BLaER1 (cell line): Measurements from ENCODE around the gene HELZ2.

ENCODE experiments used
- H3K27ac ChIP-seq: shearing (Covaris generic); formaldehyde crosslinking; 2 replicates; pipeline ENCODE4 v1.8.1; 2022
- H3K27me3 ChIP-seq: shearing (Covaris generic); formaldehyde crosslinking; 2 replicates; pipeline ENCODE4 v1.8.1; 2022
- H3K36me3 ChIP-seq: shearing (Covaris generic); formaldehyde crosslinking; 2 replicates; pipeline ENCODE4 v1.8.1; 2022
- H3K4me1 ChIP-seq: shearing (Covaris generic); formaldehyde crosslinking; 2 replicates; pipeline ENCODE4 v1.8.1; 2022
- H3K4me2 ChIP-seq: shearing (Covaris generic); formaldehyde crosslinking; 2 replicates; pipeline ENCODE4 v1.8.1; 2022
- H3K4me3 ChIP-seq: shearing (Covaris generic); formaldehyde crosslinking; 2 replicates; pipeline ENCODE4 v1.8.1; 2022
- H3K9ac ChIP-seq: shearing (Covaris generic); formaldehyde crosslinking; 2 replicates; pipeline ENCODE4 v1.8.1; 2022
- H3K9me3 ChIP-seq: shearing (Covaris generic); formaldehyde crosslinking; 2 replicates; pipeline ENCODE4 v1.8.1; 2022
- H4K20me1 ChIP-seq: shearing (Covaris generic); formaldehyde crosslinking; 2 replicates; pipeline ENCODE4 v1.8.1; 2022
- Cebpa-rat ChIP-seq: shearing (Covaris generic); IDR thresholded peaks from 2 replicates; pipeline ENCODE4 v1.8.1; 2022

HELZ2 gene

GRCh38 chr20:63538204-63539091, 35.6 kb downstream of the HELZ2 start:
- Histone ChIP-seq H3K4me3 (peak overlapping the region; percentile 60; the same call in 1 of the 2 replicates), H3K9me3 (no peaks in the 10 kb centered on the region), H3K27me3 (peaks cover 26% of the 10 kb centered on the region; the same call in 1 of the 2 replicates), H3K4me2 (peak overlapping the region; percentile 94), H4K20me1 (peaks cover 8% of the 10 kb centered on the region; the same call in 1 of the 2 replicates), H3K36me3 (no peaks in the 10 kb centered on the region), H3K27ac (0 out of 2 replicates have a peak overlapping the region, but pooled peaks have one; percentile 74), H3K9ac (no peak overlapping the region), H3K4me1 (peaks cover 80% of the 10 kb centered on the region)
- TF ChIP-seq Cebpa-rat, result no peak

GRCh38 chr20:63537525-63538203, 36.4 kb downstream of the HELZ2 start:
- peak overlapping the region; percentile 60 for H3K4me3 ChIP-seq
- peak overlapping the region; percentile 74 for H3K27ac ChIP-seq
- peak overlapping the region; percentile 35; the same call in 1 of the 2 replicates for H3K9ac ChIP-seq
- TF ChIP-seq Cebpa-rat, result no peak
- no peaks in the 10 kb centered on the region for H3K36me3 ChIP-seq
- peak overlapping the region; percentile 94 for H3K4me2 ChIP-seq
- H3K4me1 ChIP-seq, result peaks cover 82% of the 10 kb centered on the region
- H3K9me3 ChIP-seq, result no peaks in the 10 kb centered on the region
- H3K27me3 ChIP-seq, result peaks cover 23% of the 10 kb centered on the region; the same call in 1 of the 2 replicates
- H4K20me1 ChIP-seq, result peaks cover 2% of the 10 kb centered on the region; the same call in 1 of the 2 replicates

GRCh38 chr20:63536997-63537524, 37.0 kb downstream of the HELZ2 start, which contains the start of gene PTK6:
PTK6 (minus strand) TSS chr20:63537376; CDS start chr20:63537314, 62 bp downstream.
- peak within 1 kb of the TSS; percentile 35; the same call in 1 of the 2 replicates for H3K9ac ChIP-seq
- H3K9me3 ChIP-seq, result no peaks in the 10 kb centered on the region
- H3K4me3 ChIP-seq, result peak within 1 kb of the TSS; percentile 60
- peak within 1 kb of the TSS; percentile 94 for H3K4me2 ChIP-seq
- TF ChIP-seq Cebpa-rat, result no peak
- H3K27me3 ChIP-seq, result peaks cover 26% of the 10 kb centered on the region; the same call in 1 of the 2 replicates
- peaks cover 83% of the 10 kb centered on the region for H3K4me1 ChIP-seq
- no peaks in the 10 kb centered on the region; the same call in 1 of the 2 replicates for H4K20me1 ChIP-seq
- peak within 1 kb of the TSS; percentile 74 for H3K27ac ChIP-seq
- H3K36me3 ChIP-seq, result no peaks in the 10 kb centered on the region

GRCh38 chr20:63536241-63536977, 37.6 kb downstream of the HELZ2 start:
- TF ChIP-seq Cebpa-rat, result no peak
- peak overlapping the region; percentile 35; the same call in 1 of the 2 replicates for H3K9ac ChIP-seq

GRCh38 chr20:63534831-63535651, 39.0 kb downstream of the HELZ2 start:
- TF ChIP-seq Cebpa-rat, result no peak
- Histone ChIP-seq H3K27ac (no peak overlapping the region), H3K27me3 (peaks cover 24% of the 10 kb centered on the region; the same call in 1 of the 2 replicates), H3K9ac (no peak overlapping the region), H3K36me3 (no peaks in the 10 kb centered on the region), H3K4me1 (peaks cover 87% of the 10 kb centered on the region), H4K20me1 (no peaks in the 10 kb centered on the region; the same call in 1 of the 2 replicates), H3K4me3 (no peak overlapping the region), H3K4me2 (peak overlapping the region; percentile 77), H3K9me3 (no peaks in the 10 kb centered on the region)

More at GRCh38 chr20:63536241-63536977, 37.6 kb downstream of the HELZ2 start:
- Histone ChIP-seq H4K20me1 (no peaks in the 10 kb centered on the region; the same call in 1 of the 2 replicates), H3K4me3 (peak overlapping the region; percentile 60; the same call in 1 of the 2 replicates), H3K27ac (peak overlapping the region; percentile 74; the same call in 1 of the 2 replicates), H3K9me3 (no peaks in the 10 kb centered on the region), H3K27me3 (peaks cover 28% of the 10 kb centered on the region; the same call in 1 of the 2 replicates), H3K36me3 (no peaks in the 10 kb centered on the region), H3K4me2 (peak overlapping the region; percentile 94), H3K4me1 (peaks cover 89% of the 10 kb centered on the region)

- H3K9ac ChIP-seq, result no peak overlapping the region
- no peaks in the 10 kb centered on the region for H3K9me3 ChIP-seq
- TF ChIP-seq Cebpa-rat, result no peak
- H3K4me1 ChIP-seq, result peaks cover 81% of the 10 kb centered on the region
- no peak overlapping the region for H3K4me3 ChIP-seq
- H3K36me3 ChIP-seq, result no peaks in the 10 kb centered on the region
- no peak overlapping the region for H3K27ac ChIP-seq
- H3K4me2 ChIP-seq, result peak overlapping the region; percentile 77
- peaks cover 24% of the 10 kb centered on the region; the same call in 1 of the 2 replicates for H3K27me3 ChIP-seq
- no peaks in the 10 kb centered on the region; the same call in 1 of the 2 replicates for H4K20me1 ChIP-seq
Measured at GRCh38 chr20:63534427-63534830, 39.6 kb downstream of the HELZ2 start.

GRCh38 chr20:63533871-63534393, 40.1 kb downstream of the HELZ2 start:
- Histone ChIP-seq H3K4me1 (peaks cover 76% of the 10 kb centered on the region), H3K36me3 (no peaks in the 10 kb centered on the region), H3K9me3 (no peaks in the 10 kb centered on the region), H3K4me2 (peak overlapping the region; percentile 77), H3K27ac (no peak overlapping the region), H3K27me3 (peaks cover 19% of the 10 kb centered on the region; the same call in 1 of the 2 replicates), H3K9ac (no peak overlapping the region), H4K20me1 (no peaks in the 10 kb centered on the region; the same call in 1 of the 2 replicates), H3K4me3 (no peak overlapping the region)
- no peak for TF ChIP-seq Cebpa-rat

- TF ChIP-seq Cebpa-rat, result no peak
- Histone ChIP-seq H3K4me2 (peak overlapping the region; percentile 77), H3K9me3 (no peaks in the 10 kb centered on the region), H3K27me3 (peaks cover 17% of the 10 kb centered on the region; the same call in 1 of the 2 replicates), H3K36me3 (no peaks in the 10 kb centered on the region), H4K20me1 (no peaks in the 10 kb centered on the region), H3K27ac (no peak overlapping the region), H3K9ac (no peak overlapping the region), H3K4me3 (no peak overlapping the region), H3K4me1 (peaks cover 71% of the 10 kb centered on the region)
Measured at GRCh38 chr20:63533388-63533787, 40.7 kb downstream of the HELZ2 start.
